ENCODE results near the gene FGD4. TPM values are rescaled to one million over a fixed set of nuclear protein-coding genes. Genes with fewer than 3 reads are reported as not detected.
A peak's percentile ranks its signal among the peaks of the same experiment; 100 is the strongest.

Gene FGD4
- total RNA-seq, 1 experiment from 2014 or later, result 54.3 TPM

DNA sequence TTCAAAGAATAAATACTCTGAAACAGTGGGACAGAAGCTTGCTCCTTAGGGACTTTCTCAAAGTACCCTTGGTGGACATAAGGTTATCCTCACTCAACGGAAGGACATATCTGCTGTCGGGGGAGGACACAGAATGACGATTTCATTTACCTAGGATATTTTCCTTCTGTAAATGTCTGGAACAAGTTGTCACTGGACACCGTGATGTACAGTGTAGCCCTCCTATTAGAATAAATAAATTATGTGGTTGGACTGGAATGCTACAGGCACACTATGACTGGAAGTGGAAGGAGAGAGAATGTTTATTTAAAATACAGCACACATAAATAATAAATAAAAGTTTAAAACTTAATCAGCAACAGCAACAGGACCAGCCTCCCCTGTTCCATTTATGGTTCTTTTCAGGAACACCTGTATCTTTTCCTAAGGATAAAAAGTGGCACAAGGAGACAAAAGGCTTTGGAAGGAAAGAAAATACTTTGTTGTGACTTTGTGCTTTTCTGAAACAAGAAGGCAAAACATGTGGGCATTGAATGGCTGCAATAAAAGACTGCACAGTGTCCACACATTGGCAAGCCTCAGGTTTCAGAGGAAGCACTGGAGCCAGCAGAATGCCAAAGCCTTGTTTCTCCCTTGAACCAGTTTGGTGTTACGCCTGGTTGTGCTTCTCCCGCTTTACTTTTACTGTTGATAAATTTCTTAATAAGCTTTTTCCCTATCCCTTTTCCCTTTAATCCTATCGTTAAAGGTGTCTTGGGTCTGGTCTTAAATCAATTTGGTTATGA is 36.8 kb downstream of the FGD4 start:
- Histone ChIP-seq H3K56ac (ENCODE audit: insufficient read length, low read depth, low read length) (no peak overlapping the region), H2BK5ac (ENCODE audit: insufficient read length, low read length) (no peak overlapping the region), H3K4me1 (ENCODE audit: insufficient read depth, low read length) (no peaks in the 10 kb centered on the region), H3K27me3 (ENCODE audit: insufficient read depth, low read length) (no peaks in the 10 kb centered on the region), H2BK12ac (ENCODE audit: insufficient read length, low read depth, low read length) (no peak overlapping the region), H3K23ac (ENCODE audit: insufficient read length, low read depth, low read length) (no peak overlapping the region), H2BK120ac (ENCODE audit: low read depth, low read length, poor library complexity, severe bottlenecking) (no peak overlapping the region), H2BK20ac (ENCODE audit: low read depth, low read length, poor library complexity, severe bottlenecking) (no peak overlapping the region), H4K91ac (ENCODE audit: insufficient read length, low read depth, low read length) (no peak overlapping the region), H3K14ac (ENCODE audit: insufficient read depth, low read length) (no peak overlapping the region), H2BK15ac (ENCODE audit: low read depth, low read length) (no peak overlapping the region), H3K23me2 (ENCODE audit: insufficient read length, low read depth, low read length, poor library complexity, severe bottlenecking) (no peaks in the 10 kb centered on the region), H3K9me3 (ENCODE audit: control insufficient read depth, low read depth, low read length) (no peaks in the 10 kb centered on the region), H3T11ph (ENCODE audit: low read length) (no peak overlapping the region), H3K4me2 (ENCODE audit: insufficient read depth, insufficient read length, low read length) (no peak overlapping the region), H2AFZ (ENCODE audit: low read length) (no peak overlapping the region), H3K27ac (ENCODE audit: insufficient read length, low read depth, low read length) (no peak overlapping the region), H4K5ac (ENCODE audit: insufficient read length, low read depth, low read length) (no peak overlapping the region), H3K79me2 (ENCODE audit: insufficient read depth, low read length) (peaks cover 12% of the 10 kb centered on the region; the same call in 1 of the 2 replicates), H3K79me1 (ENCODE audit: insufficient read depth, low read depth, low read length, poor library complexity, severe bottlenecking) (peaks cover 2% of the 10 kb centered on the region), H3K4ac (ENCODE audit: low read depth, low read length) (no peak overlapping the region), H4K20me1 (ENCODE audit: control insufficient read depth, insufficient read depth, insufficient read length) (peaks cover 3% of the 10 kb centered on the region), H4K8ac (replicated peaks; ENCODE audit: insufficient read length, low read depth, low read length) (no peak overlapping the region), H2AK5ac (ENCODE audit: insufficient read length, low read length) (no peak overlapping the region), H3K9ac (ENCODE audit: extremely low read depth, insufficient read length, low read length) (no peak overlapping the region), H3K18ac (ENCODE audit: insufficient read length, low read depth, low read length) (no peak overlapping the region)
- no peaks in the 10 kb centered on the region for H3K27me3 Mint-ChIP-seq (ENCODE audit: low read depth)
- H3K9me3 Mint-ChIP-seq, result no peaks in the 10 kb centered on the region
- no peak overlapping the region for H3K4me3 Mint-ChIP-seq
- DNase-seq, result no peak
- H3K36me3 Mint-ChIP-seq (ENCODE audit: insufficient read depth in 1 of 3, low read depth in 3 of 3), result peaks cover 5 to 28% (median 14%) of the 10 kb centered on the region in 3 experiments; a peak in 5 of 7 replicates
- peak overlapping the region in 2 of 3 experiments; percentile 76 to 90; a peak in 4 of 7 replicates for H3K27ac Mint-ChIP-seq
- WGBS (ENCODE audit: extremely low coverage, insufficient read length, low lambda C conversion rate), result no CpG with 5 or more reads among the region's 7 CpGs
- TF ChIP-seq CTCF (conservative IDR thresholded peaks at IDR 0.05), result no peak
- peaks cover 54% of the 10 kb centered on the region in 2 experiments for H3K4me1 Mint-ChIP-seq
